IMR-90 (cell line): Measurements from ENCODE around the gene MOB3B.

ENCODE experiments used
- CEBPB ChIP-seq: IDR thresholded peaks from 2 replicates; pipeline ENCODE4 v1.6.1; 2012; ENCODE audit warnings: low read depth, low read length, improper control_type of control experiment
- TF ChIP-seq, protein P1 (sequence below): conservative IDR thresholded peaks from 2 replicates; pipeline ENCODE4 v1.5.1; 2012; ENCODE audit warnings: mild to moderate bottlenecking, low read depth, low read length, improper control_type of control experiment

GRCh38 chr9:27423915-27424710 is 105.5 kb downstream of the MOB3B start:
- TF ChIP-seq, protein P1, sequence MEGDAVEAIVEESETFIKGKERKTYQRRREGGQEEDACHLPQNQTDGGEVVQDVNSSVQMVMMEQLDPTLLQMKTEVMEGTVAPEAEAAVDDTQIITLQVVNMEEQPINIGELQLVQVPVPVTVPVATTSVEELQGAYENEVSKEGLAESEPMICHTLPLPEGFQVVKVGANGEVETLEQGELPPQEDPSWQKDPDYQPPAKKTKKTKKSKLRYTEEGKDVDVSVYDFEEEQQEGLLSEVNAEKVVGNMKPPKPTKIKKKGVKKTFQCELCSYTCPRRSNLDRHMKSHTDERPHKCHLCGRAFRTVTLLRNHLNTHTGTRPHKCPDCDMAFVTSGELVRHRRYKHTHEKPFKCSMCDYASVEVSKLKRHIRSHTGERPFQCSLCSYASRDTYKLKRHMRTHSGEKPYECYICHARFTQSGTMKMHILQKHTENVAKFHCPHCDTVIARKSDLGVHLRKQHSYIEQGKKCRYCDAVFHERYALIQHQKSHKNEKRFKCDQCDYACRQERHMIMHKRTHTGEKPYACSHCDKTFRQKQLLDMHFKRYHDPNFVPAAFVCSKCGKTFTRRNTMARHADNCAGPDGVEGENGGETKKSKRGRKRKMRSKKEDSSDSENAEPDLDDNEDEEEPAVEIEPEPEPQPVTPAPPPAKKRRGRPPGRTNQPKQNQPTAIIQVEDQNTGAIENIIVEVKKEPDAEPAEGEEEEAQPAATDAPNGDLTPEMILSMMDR = no peak
- no peak for TF ChIP-seq CEBPB
